Mesothelial cell of epicardium (in vitro differentiated cells): ENCODE results near the gene DERL3. TPM values are rescaled to one million over a fixed set of nuclear protein-coding genes. Genes with fewer than 3 reads are reported as not detected.
A peak's percentile ranks its signal among the peaks of the same experiment; 100 is the strongest.

Source experiments
- DNase-seq, 2 experiments: peaks; one replicate each; pipeline ENCODE4 v3.0.0; 2021; ENCODE audit warnings: low spot score in 2 of 2; ENCODE audit not compliant: unreplicated experiment in 2 of 2
- H3K27ac Mint-ChIP-seq: 2 replicates; pipeline ENCODE4 v1.8.0; 2021; ENCODE audit warnings: mixed read lengths
- H3K27me3 Mint-ChIP-seq: 2 replicates; pipeline ENCODE4 v1.8.0; 2021; ENCODE audit warnings: low read depth, mixed read lengths
- H3K36me3 Mint-ChIP-seq: 2 replicates; pipeline ENCODE4 v1.8.0; 2021; ENCODE audit warnings: mixed read lengths
- H3K4me1 Mint-ChIP-seq: 2 replicates; pipeline ENCODE4 v1.8.0; 2021; ENCODE audit warnings: mixed read lengths
- H3K4me3 Mint-ChIP-seq: 2 replicates; pipeline ENCODE4 v1.8.0; 2021; ENCODE audit warnings: mild to moderate bottlenecking, moderate library complexity, mixed read lengths
- H3K9me3 Mint-ChIP-seq: 2 replicates; pipeline ENCODE4 v1.8.0; 2021; ENCODE audit warnings: mixed read lengths
- total RNA-seq: library from RNA; stranded (reverse); gene quantifications from 3 replicates; pipeline ENCODE4 v1.2.1, GENCODE V29; 2021
- TF ChIP-seq, protein P1 (sequence below): fragments of 200-600 bp; sonication (generic); IDR thresholded peaks from one replicate; pipeline ENCODE4 v1.5.0; 2021; ENCODE audit warnings: antibody characterized with exemption; ENCODE audit not compliant: unreplicated experiment

Gene DERL3
- total RNA-seq, 1 donor from 2014 or later: 25.8 TPM

- DNase-seq: no peak
- H3K36me3 Mint-ChIP-seq: peaks cover 50% of the 10 kb centered on the region
- no peaks in the 10 kb centered on the region for H3K27me3 Mint-ChIP-seq
- H3K9me3 Mint-ChIP-seq: no peaks in the 10 kb centered on the region
- no peak overlapping the region for H3K27ac Mint-ChIP-seq
- no peak overlapping the region for H3K4me3 Mint-ChIP-seq
- TF ChIP-seq, protein P1, sequence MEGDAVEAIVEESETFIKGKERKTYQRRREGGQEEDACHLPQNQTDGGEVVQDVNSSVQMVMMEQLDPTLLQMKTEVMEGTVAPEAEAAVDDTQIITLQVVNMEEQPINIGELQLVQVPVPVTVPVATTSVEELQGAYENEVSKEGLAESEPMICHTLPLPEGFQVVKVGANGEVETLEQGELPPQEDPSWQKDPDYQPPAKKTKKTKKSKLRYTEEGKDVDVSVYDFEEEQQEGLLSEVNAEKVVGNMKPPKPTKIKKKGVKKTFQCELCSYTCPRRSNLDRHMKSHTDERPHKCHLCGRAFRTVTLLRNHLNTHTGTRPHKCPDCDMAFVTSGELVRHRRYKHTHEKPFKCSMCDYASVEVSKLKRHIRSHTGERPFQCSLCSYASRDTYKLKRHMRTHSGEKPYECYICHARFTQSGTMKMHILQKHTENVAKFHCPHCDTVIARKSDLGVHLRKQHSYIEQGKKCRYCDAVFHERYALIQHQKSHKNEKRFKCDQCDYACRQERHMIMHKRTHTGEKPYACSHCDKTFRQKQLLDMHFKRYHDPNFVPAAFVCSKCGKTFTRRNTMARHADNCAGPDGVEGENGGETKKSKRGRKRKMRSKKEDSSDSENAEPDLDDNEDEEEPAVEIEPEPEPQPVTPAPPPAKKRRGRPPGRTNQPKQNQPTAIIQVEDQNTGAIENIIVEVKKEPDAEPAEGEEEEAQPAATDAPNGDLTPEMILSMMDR: no peak
- H3K4me1 Mint-ChIP-seq: peaks cover 10% of the 10 kb centered on the region
Measured at GRCh38 chr22:23801886-23802377, 36.9 kb downstream of the DERL3 start.

DNA sequence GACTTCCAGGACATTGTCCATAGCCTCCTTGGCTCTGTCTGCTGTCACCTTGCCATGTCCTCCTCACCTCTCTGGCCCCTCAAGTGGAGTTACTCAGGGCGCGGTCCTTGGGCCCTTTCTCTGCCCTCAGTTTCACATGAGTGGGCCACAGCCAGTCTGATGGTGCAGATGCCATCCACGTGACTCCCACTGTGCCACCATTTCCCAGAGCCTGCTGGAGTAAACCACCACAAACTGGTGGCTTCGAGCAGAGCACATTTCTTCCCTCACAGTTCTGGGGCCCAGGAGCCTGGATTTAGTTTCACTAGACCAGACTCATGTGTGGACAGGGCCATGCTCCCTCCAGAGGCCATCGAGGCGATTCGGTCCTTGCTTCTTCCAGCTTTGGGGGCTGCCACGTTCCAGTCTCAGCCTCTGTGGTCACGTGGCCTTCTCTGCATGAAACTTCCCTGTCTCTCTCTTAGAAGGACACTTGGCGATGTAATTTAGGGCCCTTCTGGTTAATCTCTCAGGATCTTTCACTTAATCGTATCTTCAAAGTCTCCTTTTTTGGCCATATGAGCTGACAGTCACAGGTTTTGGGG, 37.5 kb downstream of the DERL3 start:
- no peak overlapping the region for H3K4me3 Mint-ChIP-seq
- peaks cover 52% of the 10 kb centered on the region for H3K36me3 Mint-ChIP-seq
- DNase-seq: no peak
- peaks cover 15% of the 10 kb centered on the region for H3K4me1 Mint-ChIP-seq
- TF ChIP-seq, protein P1: no peak
- H3K27me3 Mint-ChIP-seq: no peaks in the 10 kb centered on the region
- H3K9me3 Mint-ChIP-seq: no peaks in the 10 kb centered on the region
- no peak overlapping the region for H3K27ac Mint-ChIP-seq

DNA sequence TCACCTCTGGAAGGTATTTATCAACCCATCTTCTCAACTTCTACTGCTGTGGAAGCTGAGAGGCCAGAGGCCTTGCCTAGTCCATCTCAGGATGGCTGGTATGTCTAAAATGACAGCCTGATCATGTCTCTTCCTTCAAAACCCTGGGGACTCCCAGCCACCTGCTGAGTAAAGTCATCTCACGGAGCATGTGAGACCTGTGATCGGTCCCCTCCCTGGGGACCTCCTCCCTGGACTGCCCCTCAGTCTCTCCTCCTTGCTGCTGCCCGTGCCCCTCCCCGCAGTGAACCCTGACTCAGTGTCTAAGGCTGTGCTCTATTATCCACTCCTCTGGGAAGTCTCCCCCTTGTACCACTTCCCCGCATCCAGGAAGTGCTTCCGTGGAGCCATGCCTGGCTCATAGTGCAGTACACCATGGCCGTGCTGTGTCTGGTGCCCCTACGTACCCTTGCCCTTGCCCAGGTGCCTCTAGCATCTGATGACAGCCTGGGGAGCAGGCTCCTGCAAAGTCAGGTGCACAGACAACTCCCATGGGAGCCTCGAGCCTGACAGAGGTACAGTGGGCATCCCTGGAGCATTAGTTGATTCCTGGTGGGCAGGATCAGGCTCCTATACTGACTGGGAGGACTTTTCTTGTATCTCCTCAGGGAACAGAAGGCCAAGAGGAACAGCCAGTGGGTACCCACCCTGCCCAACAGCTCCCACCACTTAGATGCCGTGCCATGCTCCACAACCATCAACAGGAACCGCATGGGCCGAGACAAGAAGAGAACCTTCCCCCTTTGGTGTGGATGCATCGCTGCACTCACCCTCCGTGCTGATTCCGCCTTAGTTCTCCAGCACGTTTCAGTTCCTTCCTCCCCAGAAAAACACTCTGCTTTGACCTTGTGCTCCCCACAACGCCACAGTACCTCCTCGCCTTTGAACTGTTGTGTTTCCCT, 38.2 kb downstream of the DERL3 start:
- Mint-ChIP-seq H3K4me3 (no peak overlapping the region), H3K27ac (no peak overlapping the region), H3K9me3 (no peaks in the 10 kb centered on the region), H3K36me3 (peaks cover 49% of the 10 kb centered on the region), H3K27me3 (no peaks in the 10 kb centered on the region), H3K4me1 (peaks cover 15% of the 10 kb centered on the region)
- TF ChIP-seq, protein P1: no peak
- DNase-seq: no peak

GRCh38 chr22:23796461-23796860, 42.3 kb downstream of the DERL3 start:
- peaks cover 39% of the 10 kb centered on the region for H3K36me3 Mint-ChIP-seq
- H3K27me3 Mint-ChIP-seq: no peaks in the 10 kb centered on the region
- H3K4me3 Mint-ChIP-seq: no peak overlapping the region
- H3K4me1 Mint-ChIP-seq: peaks cover 20% of the 10 kb centered on the region
- no peak for DNase-seq
- H3K27ac Mint-ChIP-seq: peak overlapping the region; percentile 80
- TF ChIP-seq, protein P1: no peak
- H3K9me3 Mint-ChIP-seq: no peaks in the 10 kb centered on the region

DNA sequence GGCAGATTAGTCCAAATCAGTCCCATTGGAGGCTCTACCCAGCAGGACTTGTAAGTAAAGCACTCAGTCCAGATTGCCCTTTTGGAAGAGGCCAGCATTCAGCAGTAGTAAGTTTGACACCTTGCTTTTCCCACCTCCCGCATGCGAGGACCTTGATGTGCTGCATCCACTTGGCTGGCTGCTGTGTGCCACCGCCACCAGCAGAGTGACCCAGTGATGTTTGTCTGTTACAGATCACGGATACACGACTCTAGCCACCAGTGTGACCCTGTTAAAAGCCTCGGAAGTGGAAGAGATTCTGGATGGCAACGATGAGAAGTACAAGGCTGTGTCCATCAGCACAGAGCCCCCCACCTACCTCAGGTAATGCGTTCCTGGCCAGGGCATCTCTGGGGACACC, 45.5 kb downstream of the DERL3 start:
- H3K4me1 Mint-ChIP-seq: peaks cover 38% of the 10 kb centered on the region
- peaks cover 27% of the 10 kb centered on the region for H3K36me3 Mint-ChIP-seq
- no peaks in the 10 kb centered on the region for H3K27me3 Mint-ChIP-seq
- H3K4me3 Mint-ChIP-seq: no peak overlapping the region
- H3K27ac Mint-ChIP-seq: peak overlapping the region; percentile 87
- H3K9me3 Mint-ChIP-seq: no peaks in the 10 kb centered on the region
- no peak for DNase-seq
- TF ChIP-seq, protein P1: no peak
